GM23338 (cell line): ENCODE results near the gene GFOD1. TPM values are rescaled to one million over a fixed set of nuclear protein-coding genes. Genes with fewer than 3 reads are reported as not detected.

Source experiments
- ATAC-seq: fragments of 200-7000 bp; cut with Tn5 transposase; 3 replicates; pipeline ENCODE4 v1.9.1; 2020
- DNase-seq: peaks from one replicate; pipeline ENCODE4 v3.0.0-alpha.2; 2015; ENCODE audit warnings: low spot score
- H2AFZ ChIP-seq: fragments of 200-600 bp; sonication (generic); 2 replicates; pipeline ENCODE4 v1.8.0; 2016; ENCODE audit warnings: antibody characterized with exemption, mild to moderate bottlenecking, moderate library complexity
- H3F3A ChIP-seq: fragments of 200-600 bp; sonication (generic); replicated peaks from 2 replicates; pipeline ENCODE4 v1.8.0; 2017; ENCODE audit warnings: antibody characterized with exemption, mixed run types, low read depth
- H3K27ac ChIP-seq: fragments of 200-600 bp; sonication (generic); 2 replicates; pipeline ENCODE4 v1.6.1; 2016; ENCODE audit warnings: low read depth
- H3K27me3 ChIP-seq: fragments of 200-600 bp; sonication (generic); 2 replicates; pipeline ENCODE4 v1.8.0; 2016; ENCODE audit warnings: mild to moderate bottlenecking, mixed run types, moderate library complexity; ENCODE audit not compliant: insufficient read depth
- H3K36me3 ChIP-seq: fragments of 200-600 bp; sonication (generic); 2 replicates; pipeline ENCODE4 v1.8.0; 2016; ENCODE audit warnings: mild to moderate bottlenecking; ENCODE audit not compliant: insufficient read depth
- H3K4me1 ChIP-seq: fragments of 200-600 bp; sonication (generic); 2 replicates; pipeline ENCODE4 v1.8.0; 2016; ENCODE audit warnings: mild to moderate bottlenecking, moderate library complexity; ENCODE audit not compliant: insufficient read depth
- H3K4me2 ChIP-seq: fragments of 200-600 bp; sonication (generic); 2 replicates; pipeline ENCODE4 v1.7.1; 2017; ENCODE audit warnings: mixed run types
- H3K4me3 ChIP-seq: fragments of 200-600 bp; sonication (generic); 2 replicates; pipeline ENCODE4 v1.6.1; 2016; ENCODE audit warnings: mixed run types
- H3K79me2 ChIP-seq: fragments of 200-600 bp; sonication (generic); replicated peaks from 2 replicates; pipeline ENCODE4 v1.8.0; 2017; ENCODE audit warnings: mild to moderate bottlenecking; ENCODE audit not compliant: insufficient read depth
- H3K9me2 ChIP-seq: fragments of 200-600 bp; sonication (generic); 2 replicates; pipeline ENCODE4 v1.8.0; 2017; ENCODE audit not compliant: insufficient read depth
- H4K20me1 ChIP-seq: fragments of 200-600 bp; sonication (generic); replicated peaks from 2 replicates; pipeline ENCODE4 v1.8.0; 2017; ENCODE audit warnings: mild to moderate bottlenecking; ENCODE audit not compliant: insufficient read depth
- H3K27ac Mint-ChIP-seq: 2 replicates; pipeline ENCODE4 v1.8.0; 2020; ENCODE audit warnings: inconsistent platforms, mild to moderate bottlenecking, moderate library complexity, mixed read lengths
- H3K27me3 Mint-ChIP-seq: 3 replicates; pipeline ENCODE4 v1.8.0; 2022; ENCODE audit warnings: low read depth, mild to moderate bottlenecking, moderate library complexity, mixed read lengths, inconsistent platforms; ENCODE audit not compliant: insufficient read depth, poor library complexity
- H3K36me3 Mint-ChIP-seq: 3 replicates; pipeline ENCODE4 v1.8.0; 2021; ENCODE audit warnings: low read depth, mild to moderate bottlenecking, inconsistent platforms, moderate library complexity, mixed read lengths
- H3K4me1 Mint-ChIP-seq: 3 replicates; pipeline ENCODE4 v1.8.0; 2020; ENCODE audit warnings: mild to moderate bottlenecking, inconsistent platforms, mixed read lengths
- H3K4me3 Mint-ChIP-seq: 3 replicates; pipeline ENCODE4 v1.8.0; 2021; ENCODE audit warnings: moderate library complexity, mild to moderate bottlenecking, inconsistent platforms, mixed read lengths
- H3K9me3 Mint-ChIP-seq: 3 replicates; pipeline ENCODE4 v1.8.0; 2020; ENCODE audit warnings: moderate library complexity, mild to moderate bottlenecking, inconsistent platforms, mixed read lengths
- CREB1 ChIP-seq: fragments of 250-450 bp; sonication (Bioruptor Pico); IDR thresholded peaks from 2 replicates; pipeline ENCODE4 v1.5.0; 2020; ENCODE audit warnings: low read depth, mild to moderate bottlenecking, moderate library complexity
- EZH2 ChIP-seq: fragments of 200-600 bp; sonication (generic); IDR thresholded peaks from one replicate; pipeline ENCODE4 v1.8.0; 2017; ENCODE audit warnings: antibody characterized with exemption, mild to moderate bottlenecking, low read depth; ENCODE audit not compliant: unreplicated experiment
- EZH2phosphoT487 ChIP-seq: fragments of 200-600 bp; sonication (generic); IDR thresholded peaks from one replicate; pipeline ENCODE4 v1.8.1; 2018; ENCODE audit warnings: antibody characterized with exemption; ENCODE audit not compliant: unreplicated experiment
- NANOG ChIP-seq: IDR thresholded peaks from 2 replicates; pipeline ENCODE4 v1.6.1; 2016; ENCODE audit warnings: antibody characterized with exemption, borderline replicate concordance
- POLR2AphosphoS5 ChIP-seq: IDR thresholded peaks from 2 replicates; pipeline ENCODE4 v1.6.1; 2016; ENCODE audit warnings: antibody characterized with exemption, low read depth
- STAT1 ChIP-seq: IDR thresholded peaks from one replicate; pipeline ENCODE4 v1.6.1; 2016; ENCODE audit warnings: antibody characterized with exemption; ENCODE audit not compliant: unreplicated experiment
- ZNF331 ChIP-seq: fragments of 250-450 bp; sonication (Bioruptor Pico); IDR thresholded peaks from 2 replicates; pipeline ENCODE4 v1.5.0; 2020; ENCODE audit warnings: low read depth, mild to moderate bottlenecking, moderate library complexity
- ZNF462 ChIP-seq: fragments of 250-450 bp; sonication (Bioruptor Pico); IDR thresholded peaks from 2 replicates; pipeline ENCODE4 v1.5.0; 2020; ENCODE audit warnings: mild to moderate bottlenecking, moderate library complexity
- polyA plus RNA-seq: library from polyadenylated mRNA; unstranded; fragments of >200 nt; fragmentation: Nextera tagmentation; extraction: Ambion mirVana; gene quantifications from 2 replicates; pipeline ENCODE4 v1.2.1, GENCODE V29; 2016
- total RNA-seq: library from RNA; depleted of rRNA; stranded (reverse); fragments of >200 nt; shearing (Covaris generic); gene quantifications from 2 replicates; pipeline ENCODE4 v1.2.3, GENCODE V29; 2014
- TF ChIP-seq, protein P1 (sequence below): IDR thresholded peaks from 2 replicates; pipeline ENCODE4 v1.6.1; 2016; ENCODE audit warnings: antibody characterized with exemption

The GFOD1 gene
- total and polyA plus RNA-seq, 2 experiments from 2014 or later: 4.9 to 12.8 TPM

DNA sequence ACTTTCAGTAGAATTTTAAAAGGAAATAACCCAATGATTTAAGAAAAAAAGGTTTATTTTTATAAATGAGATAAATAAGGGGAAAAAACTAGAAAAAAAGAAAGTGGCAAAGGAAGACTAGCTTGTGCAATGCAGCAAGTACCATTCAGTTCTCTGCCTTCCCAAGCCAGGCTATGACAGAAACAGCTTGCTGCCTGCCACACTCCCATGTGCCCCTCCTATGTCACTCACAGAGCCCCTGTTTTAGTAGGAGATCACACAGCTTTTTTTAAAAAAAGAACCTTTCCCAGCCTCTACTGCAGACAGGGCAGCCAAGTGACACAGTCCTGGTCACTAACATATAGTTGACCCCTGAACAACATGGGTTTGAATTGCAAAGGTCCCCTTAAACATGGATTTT is 172.6 kb downstream of the GFOD1 start (continued):
- TF ChIP-seq, protein P1, sequence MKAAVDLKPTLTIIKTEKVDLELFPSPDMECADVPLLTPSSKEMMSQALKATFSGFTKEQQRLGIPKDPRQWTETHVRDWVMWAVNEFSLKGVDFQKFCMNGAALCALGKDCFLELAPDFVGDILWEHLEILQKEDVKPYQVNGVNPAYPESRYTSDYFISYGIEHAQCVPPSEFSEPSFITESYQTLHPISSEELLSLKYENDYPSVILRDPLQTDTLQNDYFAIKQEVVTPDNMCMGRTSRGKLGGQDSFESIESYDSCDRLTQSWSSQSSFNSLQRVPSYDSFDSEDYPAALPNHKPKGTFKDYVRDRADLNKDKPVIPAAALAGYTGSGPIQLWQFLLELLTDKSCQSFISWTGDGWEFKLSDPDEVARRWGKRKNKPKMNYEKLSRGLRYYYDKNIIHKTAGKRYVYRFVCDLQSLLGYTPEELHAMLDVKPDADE: no peak
- TF ChIP-seq ZNF462 (CRISPR knock-in tag): no peak
- TF ChIP-seq ZNF331 (CRISPR knock-in tag): no peak
- TF ChIP-seq CREB1 (CRISPR knock-in tag): no peak

GRCh38 chr6:13311155-13311554 is 176.2 kb downstream of the GFOD1 start:
- peaks cover 4% of the 10 kb centered on the region; the same call in 1 of the 2 replicates for H4K20me1 ChIP-seq
- peaks cover 51% of the 10 kb centered on the region for H3K36me3 Mint-ChIP-seq
- TF ChIP-seq ZNF462 (CRISPR knock-in tag) (no peak), NANOG (no peak), STAT1 (no peak), EZH2phosphoT487 (no peak), ZNF331 (CRISPR knock-in tag) (no peak), EZH2 (no peak), POLR2AphosphoS5 (no peak)

More at GRCh38 chr6:13311155-13311554, 176.2 kb downstream of the GFOD1 start:
- Mint-ChIP-seq H3K27me3 (no peaks in the 10 kb centered on the region), H3K4me3 (no peak overlapping the region), H3K4me1 (no peaks in the 10 kb centered on the region), H3K27ac (no peak overlapping the region), H3K9me3 (no peaks in the 10 kb centered on the region)
- Histone ChIP-seq H3K36me3 (peaks cover 36% of the 10 kb centered on the region; the same call in 1 of the 2 replicates), H3K79me2 (no peaks in the 10 kb centered on the region), H2AFZ (no peak overlapping the region), H3F3A (no peaks in the 10 kb centered on the region), H3K9me2 (no peaks in the 10 kb centered on the region), H3K27ac (no peak overlapping the region), H3K4me2 (no peak overlapping the region), H3K4me1 (no peaks in the 10 kb centered on the region), H3K27me3 (no peaks in the 10 kb centered on the region), H3K4me3 (no peak overlapping the region)
- ATAC-seq (no peak), DNase-seq (no peak)
